Hematopoietic multipotent progenitor cell (in vitro differentiated cells): ENCODE results near the gene MRPS27. TPM values are rescaled to one million over a fixed set of nuclear protein-coding genes. Genes with fewer than 3 reads are reported as not detected.

Experiments used
- DNase-seq, 3 donors: peaks; one replicate each; pipeline ENCODE4 v3.0.0-alpha.2; 2011 to 2015; ENCODE audit warnings: low read depth in 2 of 3, low spot score in 2 of 3
- total RNA-seq: library from RNA; depleted of rRNA; stranded (reverse); fragments of >200 nt; gene quantifications from one replicate; pipeline ENCODE4 v1.2.3, GENCODE V29; 2012

Gene MRPS27
- total RNA-seq, 1 donor: 83.2 TPM

DNA sequence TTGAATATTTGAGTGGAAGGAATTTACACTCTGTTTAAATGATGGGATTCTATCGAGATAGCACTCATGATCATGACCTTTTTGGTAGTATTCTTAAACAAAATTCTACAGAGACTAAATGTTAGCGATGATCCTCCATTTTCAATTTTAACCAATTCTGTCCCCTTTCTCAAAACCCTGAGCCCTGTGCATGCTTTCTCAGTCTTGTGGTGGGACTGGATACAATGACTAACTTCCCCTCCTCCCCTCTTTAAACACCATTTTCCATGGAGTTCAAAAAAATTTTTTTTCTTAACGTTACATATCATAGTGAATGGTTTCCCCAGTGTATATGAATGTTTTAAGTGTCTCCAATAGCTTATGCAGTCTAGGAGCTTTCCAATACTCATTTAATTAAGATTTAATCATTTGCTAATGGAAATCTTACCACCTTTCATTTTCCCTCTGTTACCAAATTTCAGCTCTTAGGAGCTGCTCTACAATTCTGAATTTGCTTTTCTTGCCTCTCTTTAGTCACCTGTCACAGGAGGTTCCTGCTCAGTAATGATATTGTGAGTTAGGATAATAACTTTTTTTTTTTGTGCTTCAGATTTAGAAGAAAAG lies 111.6 kb downstream of the MRPS27 start:
- no peak for DNase-seq

DNA sequence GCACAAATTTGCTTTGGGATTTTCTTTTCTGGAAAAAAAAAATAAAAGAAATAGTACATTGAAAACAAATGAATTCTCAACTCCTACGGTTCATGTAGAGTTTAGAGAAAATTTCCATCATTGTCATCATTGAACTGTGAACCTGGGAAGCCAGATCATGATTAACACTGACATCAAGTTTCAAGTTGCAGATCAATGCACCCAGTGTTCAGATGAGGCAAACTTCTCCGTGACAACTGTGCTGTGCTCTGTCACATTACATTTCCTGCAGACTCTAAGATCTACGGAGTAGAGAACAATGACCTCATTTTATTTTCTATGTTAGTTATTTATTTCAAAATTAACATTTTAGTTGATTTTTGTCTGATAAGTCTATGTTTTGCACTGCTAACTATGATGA lies 113.0 kb downstream of the MRPS27 start:
- no peak for DNase-seq

DNA sequence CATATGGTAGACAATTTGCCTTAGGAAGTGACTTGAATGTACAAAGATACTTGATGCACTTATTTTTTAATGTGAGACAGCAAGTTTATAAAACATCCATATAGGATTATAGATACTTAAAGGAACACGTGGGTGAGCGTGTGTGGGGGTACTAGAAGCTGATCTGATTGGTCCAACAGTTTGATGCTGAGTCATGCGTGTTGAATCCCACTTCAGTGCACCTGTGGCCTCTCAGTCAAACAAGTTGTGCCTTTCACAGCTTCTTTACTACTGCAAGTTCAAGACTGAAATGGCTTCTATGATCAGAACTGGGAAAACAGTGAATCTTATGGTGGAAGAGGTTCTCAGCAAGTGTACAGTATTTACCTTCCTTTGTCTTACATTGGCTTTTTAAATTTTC lies 113.9 kb downstream of the MRPS27 start:
- DNase-seq: no peak

GRCh38 chr5:72205431-72206009 lies 114.5 kb downstream of the MRPS27 start:
- DNase-seq: no peak

DNA sequence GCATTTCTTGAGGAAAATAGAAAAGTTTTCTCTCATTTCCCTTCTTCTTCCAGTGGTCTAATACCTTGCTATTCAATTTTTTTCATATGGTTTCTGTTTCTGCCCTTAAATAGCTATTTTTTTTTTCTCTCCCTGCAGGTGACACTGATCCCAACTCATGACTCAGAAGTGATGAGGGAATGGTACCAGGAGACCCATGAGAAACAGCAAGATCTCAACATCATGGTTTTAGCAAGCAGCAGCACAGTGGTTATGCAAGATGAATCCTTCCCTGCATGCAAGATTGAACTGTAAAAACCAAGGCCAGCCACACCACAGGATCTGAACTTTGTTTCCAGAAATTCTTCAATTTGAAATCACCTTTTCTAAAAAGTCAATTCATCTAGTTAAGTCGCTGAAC lies 115.1 kb downstream of the MRPS27 start:
- DNase-seq: no peak

DNA sequence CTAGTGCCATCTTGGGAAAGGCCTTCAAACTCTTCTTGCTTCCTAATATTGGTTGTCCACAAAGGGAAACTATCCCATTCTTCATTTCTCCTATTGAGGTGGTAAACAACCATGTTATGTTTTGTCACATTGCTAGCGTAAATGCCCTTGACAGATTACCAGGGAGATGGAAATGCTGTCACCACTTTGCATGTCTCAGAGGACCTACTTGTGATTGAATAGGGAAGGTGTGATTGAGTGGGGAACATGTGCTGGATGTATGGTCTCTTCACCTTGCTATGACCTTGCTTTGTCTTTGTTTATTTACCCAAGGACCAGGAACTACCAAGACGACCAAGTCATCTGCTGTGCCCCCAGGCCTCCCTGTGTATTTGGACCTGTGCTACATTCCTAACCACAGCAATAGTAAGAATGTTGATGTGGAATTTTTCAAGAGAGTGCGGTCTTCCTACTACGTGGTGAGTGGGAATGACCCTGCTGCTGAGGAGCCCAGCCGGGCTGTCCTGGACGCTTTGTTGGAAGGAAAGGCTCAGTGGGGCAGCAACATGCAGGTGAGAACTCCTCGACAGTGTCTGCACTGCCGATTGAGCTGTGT lies 116.7 kb downstream of the MRPS27 start:
- DNase-seq: no peak

- no peak for DNase-seq
These were observed 117.7 kb downstream of the MRPS27 start for GRCh38 chr5:72202331-72202825.

DNA sequence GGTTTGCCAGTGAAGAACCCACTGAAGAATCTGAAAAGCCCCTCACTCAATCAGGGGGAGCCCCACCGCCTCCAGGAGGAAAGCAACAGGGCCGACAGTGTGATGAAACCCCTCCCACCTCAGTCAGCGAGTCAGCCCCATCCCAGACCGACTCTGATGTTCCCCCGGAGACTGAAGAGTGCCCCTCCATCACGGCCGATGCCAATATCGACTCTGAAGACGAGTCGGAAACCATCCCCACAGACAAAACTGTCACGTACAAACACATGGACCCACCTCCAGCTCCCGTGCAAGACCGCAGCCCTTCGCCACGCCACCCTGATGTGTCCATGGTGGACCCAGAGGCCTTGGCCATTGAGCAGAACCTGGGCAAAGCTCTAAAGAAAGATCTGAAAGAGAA lies 120.4 kb downstream of the MRPS27 start:
- DNase-seq: no peak

- DNase-seq: no peak
These were observed 122.6 kb downstream of the MRPS27 start for GRCh38 chr5:72197393-72197792.

GRCh38 chr5:72195581-72195980 lies 124.5 kb downstream of the MRPS27 start:
- no peak for DNase-seq

DNA sequence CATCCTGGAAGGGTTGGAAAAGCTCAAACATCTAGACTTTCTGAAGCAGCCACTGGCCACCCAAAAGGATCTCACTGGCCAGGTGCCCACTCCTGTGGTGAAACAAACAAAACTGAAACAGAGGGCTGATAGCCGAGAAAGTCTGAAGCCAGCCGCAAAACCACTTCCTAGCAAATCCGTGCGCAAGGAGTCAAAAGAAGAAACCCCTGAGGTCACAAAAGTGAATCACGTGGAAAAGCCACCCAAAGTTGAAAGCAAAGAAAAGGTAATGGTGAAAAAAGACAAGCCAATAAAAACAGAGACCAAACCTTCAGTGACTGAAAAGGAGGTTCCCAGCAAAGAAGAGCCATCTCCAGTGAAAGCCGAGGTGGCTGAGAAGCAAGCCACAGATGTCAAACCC lies 125.2 kb downstream of the MRPS27 start:
- DNase-seq: no peak

DNA sequence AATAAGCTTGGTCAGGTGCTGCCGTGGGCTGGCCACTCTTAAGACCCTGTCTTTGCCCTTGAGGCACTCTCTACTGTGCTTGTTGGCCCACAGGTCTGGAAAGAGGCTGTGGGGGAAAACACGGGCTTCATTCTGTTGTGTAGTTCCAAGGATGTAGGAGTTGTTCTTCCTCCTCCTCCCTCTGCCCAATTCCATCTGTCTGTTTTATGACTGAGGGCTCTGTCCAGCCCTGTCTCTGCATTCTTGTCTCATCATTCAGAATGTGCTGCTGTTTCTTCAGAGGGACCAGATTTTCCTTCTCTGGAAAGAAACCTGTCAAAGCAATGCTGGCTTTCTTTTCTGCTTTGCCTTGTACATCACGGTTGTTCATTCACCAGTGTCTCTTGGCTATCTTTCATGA lies 128.6 kb downstream of the MRPS27 start:
- no peak for DNase-seq

DNA sequence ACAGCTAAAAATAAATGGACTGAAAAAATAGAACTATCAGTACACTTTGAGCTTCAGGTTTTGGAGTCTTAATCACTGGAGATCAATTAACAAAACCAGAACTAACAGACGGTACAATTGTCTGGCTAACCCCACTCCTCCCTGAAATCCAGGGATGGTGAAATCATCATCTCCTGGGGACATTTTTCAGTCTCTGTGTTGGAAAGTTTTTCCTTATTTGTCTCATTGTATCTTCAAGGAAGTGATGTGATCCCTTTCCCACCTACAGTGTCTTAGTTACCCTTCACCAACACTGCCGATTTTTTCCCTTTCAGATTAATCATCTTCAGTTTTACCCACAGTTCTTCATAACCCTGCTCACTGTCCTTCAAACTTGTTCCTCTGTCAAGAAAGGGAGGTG lies 130.9 kb downstream of the MRPS27 start:
- DNase-seq: no peak

DNA sequence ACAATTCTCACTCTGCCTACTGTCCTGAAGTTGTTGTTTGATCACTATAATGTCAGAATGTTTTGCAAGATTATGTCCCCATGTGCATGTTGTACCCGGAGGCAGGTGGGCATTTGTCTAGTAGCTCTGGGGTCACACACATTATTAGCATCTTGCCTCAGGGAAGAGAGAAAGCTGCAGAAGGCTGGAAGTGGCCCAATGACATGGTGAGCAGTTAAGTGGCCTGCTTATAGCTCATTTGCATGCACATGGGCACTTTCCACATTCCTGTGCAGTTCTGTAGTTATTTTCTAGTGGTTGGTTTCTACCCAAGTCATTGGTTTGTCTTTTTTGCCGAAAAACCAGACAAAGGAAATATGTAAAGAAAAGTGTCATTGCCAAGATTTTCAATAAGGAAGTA lies 131.9 kb downstream of the MRPS27 start:
- no peak for DNase-seq

GRCh38 chr5:72187388-72188075 lies 132.5 kb downstream of the MRPS27 start:
- DNase-seq: no peak

GRCh38 chr5:72185496-72186329 lies 134.3 kb downstream of the MRPS27 start:
- no peak for DNase-seq

- DNase-seq: no peak
These were observed 135.6 kb downstream of the MRPS27 start for GRCh38 chr5:72184408-72184807.

DNA sequence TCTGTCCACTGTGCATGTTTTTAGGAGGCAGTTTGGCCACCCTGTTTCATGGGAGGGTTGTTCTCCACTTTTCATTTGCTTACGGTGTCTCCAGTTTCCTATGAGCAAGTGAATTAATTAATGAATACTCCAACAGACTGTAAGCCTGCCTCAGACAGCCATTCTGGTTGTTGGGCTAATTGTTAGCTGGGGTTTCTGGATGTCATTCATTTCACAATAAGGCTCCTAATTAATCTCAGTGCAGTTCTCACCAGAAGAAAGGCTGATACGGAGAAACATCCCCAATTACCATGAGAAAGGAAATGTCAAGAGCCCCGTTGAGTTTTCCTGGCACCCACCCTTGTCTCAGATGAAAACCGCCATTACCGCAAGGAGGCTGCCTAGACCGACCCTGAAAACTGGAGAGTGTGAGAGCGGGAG lies 136.9 kb downstream of the MRPS27 start:
- DNase-seq: no peak

GRCh38 chr5:72182686-72183085 lies 137.4 kb downstream of the MRPS27 start:
- DNase-seq: no peak

DNA sequence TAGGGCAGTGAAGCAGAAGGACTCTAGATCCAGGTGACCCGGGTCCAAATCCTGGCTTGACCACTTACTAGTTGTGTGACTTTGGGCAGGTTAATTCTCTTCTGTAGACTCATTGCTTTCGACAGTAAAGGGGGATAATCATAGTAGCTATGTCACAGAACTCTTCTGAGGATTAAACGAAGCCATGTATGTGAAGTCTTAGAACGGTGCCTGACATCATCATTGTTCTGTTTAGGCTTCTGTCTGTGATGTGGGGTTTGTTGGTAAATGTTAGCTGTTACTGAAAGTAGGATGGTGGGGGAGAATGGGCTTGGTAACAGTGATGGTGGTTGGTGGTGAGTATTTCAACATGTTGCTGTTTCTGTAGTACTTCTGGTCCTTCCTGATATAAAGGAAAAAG lies 139.1 kb downstream of the MRPS27 start:
- no peak for DNase-seq
